MCF 10A (cell line): ENCODE results near the gene PTPRK. TPM values are rescaled to one million over a fixed set of nuclear protein-coding genes. Genes with fewer than 3 reads are reported as not detected.

Source experiments
- BruUV-seq: library from RNA; stranded (reverse); fragments of 400-500 nt; replicated peaks from 2 replicates; lab custom pipeline; 2021; lab: Mats Ljungman, UMichigan
- CTCF ChIA-PET: fragments of 300-600 bp; sonication (Branson Sonifier 250); formaldehyde crosslinking; extraction: SDS; loops from one replicate; lab custom pipeline; 2021; ENCODE audit warnings: antibody characterized with exemption, inconsistent platforms; lab: Yijun Ruan, JAX
- POLR2A ChIA-PET: fragments of 300-600, 350-650 bp; sonication (Branson Sonifier 250); formaldehyde crosslinking; extraction: SDS; loops from one replicate; lab custom pipeline; 2020; ENCODE audit warnings: antibody characterized with exemption, inconsistent platforms; lab: Yijun Ruan, JAX
- DNase-seq: peaks from one replicate; pipeline ENCODE4 v3.0.0-alpha.2; 2018; ENCODE audit not compliant: unreplicated experiment
- H3K27ac Mint-ChIP-seq: one replicate; pipeline ENCODE4 v1.8.0; 2022; ENCODE audit warnings: mild to moderate bottlenecking, low read depth, mixed read lengths; ENCODE audit not compliant: unreplicated experiment
- H3K27me3 Mint-ChIP-seq: one replicate; pipeline ENCODE4 v1.8.0; 2022; ENCODE audit warnings: mixed read lengths; ENCODE audit not compliant: insufficient read depth, unreplicated experiment
- H3K36me3 Mint-ChIP-seq: one replicate; pipeline ENCODE4 v1.8.0; 2022; ENCODE audit warnings: mild to moderate bottlenecking, moderate library complexity, mixed read lengths; ENCODE audit not compliant: insufficient read depth, unreplicated experiment
- H3K4me1 Mint-ChIP-seq: one replicate; pipeline ENCODE4 v1.8.0; 2022; ENCODE audit warnings: mixed read lengths; ENCODE audit not compliant: insufficient read depth, unreplicated experiment
- H3K4me3 Mint-ChIP-seq: one replicate; pipeline ENCODE4 v1.8.0; 2022; ENCODE audit warnings: mild to moderate bottlenecking, moderate library complexity, mixed read lengths; ENCODE audit not compliant: unreplicated experiment
- H3K9me3 Mint-ChIP-seq: one replicate; pipeline ENCODE4 v1.8.0; 2022; ENCODE audit warnings: mixed read lengths; ENCODE audit not compliant: unreplicated experiment
- CTCF ChIP-seq: fragments of 200-600 bp; IDR thresholded peaks from one replicate; pipeline ENCODE4 v1.8.0; 2022; ENCODE audit warnings: antibody characterized with exemption, mild to moderate bottlenecking; ENCODE audit not compliant: unreplicated experiment
- intact Hi-C: fragments of 100-400 bp; cut with micrococcal nuclease; formaldehyde crosslinking; loops from 2 replicates; pipeline ENCODE4 v1.14.1; 2022
- total RNA-seq: library from RNA; stranded (reverse); gene quantifications from 2 replicates; pipeline ENCODE4 v1.2.3, GENCODE V29; 2022

Gene PTPRK
- total RNA-seq, 1 experiment from 2014 or later = 50.2 TPM

GRCh38 chr6:127949251-127949650 is 571.1 kb downstream of the PTPRK start:
- BruUV-seq = no TSS peak
- H3K4me1 Mint-ChIP-seq = no peaks in the 10 kb centered on the region
- ChIA-PET CTCF (interaction anchor here (0.6 to 1.8 kb wide), 4 partner anchors 9 to 77 kb away, joined by 3 to 5 read pairs (median 4); no protein-coding TSS in a partner anchor), POLR2A (no interaction called here)
- no peak for TF ChIP-seq CTCF
- no peaks in the 10 kb centered on the region for H3K27me3 Mint-ChIP-seq
- DNase-seq = no peak
- no peaks in the 10 kb centered on the region for H3K9me3 Mint-ChIP-seq
- H3K36me3 Mint-ChIP-seq = no peaks in the 10 kb centered on the region
- H3K27ac Mint-ChIP-seq = no peak overlapping the region
- H3K4me3 Mint-ChIP-seq = no peak overlapping the region
- intact Hi-C loops = no loop called here

DNA sequence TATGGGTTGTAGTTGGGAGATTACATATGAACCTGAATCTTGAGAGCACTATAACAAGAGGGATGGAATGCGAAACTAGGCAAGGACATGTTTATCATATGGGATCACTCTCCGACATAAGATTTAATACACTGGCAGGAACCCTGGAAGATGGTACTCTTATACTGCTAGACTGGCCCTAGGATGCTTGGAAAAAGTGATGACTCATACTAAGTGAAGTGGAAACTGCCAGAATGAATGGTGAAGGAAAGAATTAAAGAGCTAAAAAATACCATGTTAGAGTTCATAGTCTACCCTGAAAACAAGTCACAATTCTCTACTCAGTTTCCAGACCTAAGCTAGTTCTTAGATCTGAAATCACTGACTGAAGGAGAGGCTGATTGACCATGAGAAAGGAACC is 574.0 kb downstream of the PTPRK start:
- no peaks in the 10 kb centered on the region for H3K27me3 Mint-ChIP-seq
- no peak for TF ChIP-seq CTCF
- H3K36me3 Mint-ChIP-seq = no peaks in the 10 kb centered on the region
- intact Hi-C loops = no loop called here
- CTCF ChIA-PET = no interaction called here
- POLR2A ChIA-PET = no interaction called here
- H3K9me3 Mint-ChIP-seq = no peaks in the 10 kb centered on the region
- no peaks in the 10 kb centered on the region for H3K4me1 Mint-ChIP-seq
- DNase-seq = no peak
- no peak overlapping the region for H3K4me3 Mint-ChIP-seq
- no TSS peak for BruUV-seq
- no peak overlapping the region for H3K27ac Mint-ChIP-seq

GRCh38 chr6:127945434-127946097 is 574.8 kb downstream of the PTPRK start:
- no peak for TF ChIP-seq CTCF
- no peaks in the 10 kb centered on the region for H3K9me3 Mint-ChIP-seq
- H3K36me3 Mint-ChIP-seq = no peaks in the 10 kb centered on the region
- H3K4me1 Mint-ChIP-seq = no peaks in the 10 kb centered on the region
- no TSS peak for BruUV-seq
- ChIA-PET CTCF (no interaction called here), POLR2A (no interaction called here)
- no peak for DNase-seq
- no peak overlapping the region for H3K27ac Mint-ChIP-seq
- H3K4me3 Mint-ChIP-seq = no peak overlapping the region
- intact Hi-C loops = no loop called here
- H3K27me3 Mint-ChIP-seq = no peaks in the 10 kb centered on the region

DNA sequence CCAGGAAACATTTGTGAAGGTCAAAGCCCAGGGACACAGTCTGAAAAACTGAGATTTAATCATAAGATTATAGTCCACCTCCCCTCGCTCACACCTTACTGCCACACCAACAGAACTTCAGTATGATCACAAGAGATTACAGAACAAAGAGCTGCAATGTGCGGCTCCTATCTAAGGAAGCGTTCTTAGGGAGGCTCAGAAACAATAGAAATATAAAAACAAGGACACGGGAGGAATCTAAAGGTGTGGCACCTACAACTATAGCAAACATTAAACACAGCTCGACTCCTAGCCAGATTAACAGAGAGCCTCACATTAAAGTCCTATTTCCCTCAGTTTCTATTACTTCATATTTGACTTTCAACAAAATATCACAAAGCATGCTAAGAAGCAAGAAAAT is 579.2 kb downstream of the PTPRK start:
- no peak for DNase-seq
- intact Hi-C loops = no loop called here
- POLR2A ChIA-PET = no interaction called here
- H3K4me3 Mint-ChIP-seq = no peak overlapping the region
- peaks cover 12% of the 10 kb centered on the region for H3K4me1 Mint-ChIP-seq
- no peaks in the 10 kb centered on the region for H3K27me3 Mint-ChIP-seq
- BruUV-seq = no TSS peak
- no peaks in the 10 kb centered on the region for H3K9me3 Mint-ChIP-seq
- no peak for TF ChIP-seq CTCF
- H3K36me3 Mint-ChIP-seq = no peaks in the 10 kb centered on the region
- no peak overlapping the region for H3K27ac Mint-ChIP-seq
- CTCF ChIA-PET = interaction anchor here (1.2 kb wide), 1 partner anchor 27 kb away, joined by 4 read pairs; no protein-coding TSS in a partner anchor
